CD14-positive monocyte (primary cell): ENCODE results near the gene SH3BGRL2. TPM values are rescaled to one million over a fixed set of nuclear protein-coding genes. Genes with fewer than 3 reads are reported as not detected.

Experiments used
- DNase-seq, 3 donors: peaks; one replicate each; pipeline ENCODE4 v3.0.0-alpha.2; 2011 to 2022
- H2AFZ ChIP-seq: 2 replicates; pipeline ENCODE4 v1.6.0; 2012; ENCODE audit warnings: mild to moderate bottlenecking, low read depth, low read length, inconsistent platforms; ENCODE audit not compliant: insufficient read depth, poor library complexity, severe bottlenecking
- H3K27ac ChIP-seq, 2 donors: 1 replicate in 1 of 2; 2 replicates in 1 of 2; pipeline ENCODE4 v1.5.1; 2012 to 2013; ENCODE audit warnings: low read length in 2 of 2, control low read depth in 1 of 2, inconsistent platforms in 1 of 2, low read depth in 1 of 2, mild to moderate bottlenecking in 1 of 2
- H3K27me3 ChIP-seq, 2 donors: one replicate each; pipeline versions ENCODE4 v1.6.0 to v1.6.1; 2011 to 2013; ENCODE audit warnings: low read length in 2 of 2; ENCODE audit not compliant: control insufficient read depth in 2 of 2, insufficient read depth in 2 of 2
- H3K36me3 ChIP-seq, 2 donors: replicated peaks in 1 of 2; 1 replicate in 1 of 2; 2 replicates in 1 of 2; pipeline versions ENCODE4 v1.5.1 to v1.6.1; 2012 to 2013; ENCODE audit warnings: low read length in 2 of 2, control low read depth in 1 of 2, inconsistent platforms in 1 of 2, mild to moderate bottlenecking in 1 of 2; ENCODE audit not compliant: insufficient read depth in 2 of 2, control insufficient read depth in 1 of 2
- H3K4me1 ChIP-seq, 2 donors: 1 replicate in 1 of 2; 2 replicates in 1 of 2; pipeline versions ENCODE4 v1.5.1 to v1.6.1; 2012 to 2013; ENCODE audit warnings: low read length in 2 of 2, control low read depth in 1 of 2, inconsistent platforms in 1 of 2, mild to moderate bottlenecking in 1 of 2, moderate library complexity in 1 of 2; ENCODE audit not compliant: insufficient read depth in 2 of 2, control insufficient read depth in 1 of 2
- H3K4me2 ChIP-seq: replicated peaks from 2 replicates; pipeline ENCODE3; 2012; ENCODE audit warnings: low read length, moderate library complexity, mild to moderate bottlenecking; ENCODE audit not compliant: poor library complexity, severe bottlenecking; ENCODE audit errors: extremely low read depth
- H3K4me3 ChIP-seq, 3 experiments: fragments of 200-600 bp in 1 of 3; sonication (generic) in 1 of 3; replicated peaks in 1 of 3; 1 replicate in 2 of 3; 2 replicates in 1 of 3; pipeline ENCODE4 v1.5.1; 2011 to 2013; ENCODE audit warnings: low read length in 3 of 3, mild to moderate bottlenecking in 3 of 3, control low read depth in 2 of 3, low read depth in 2 of 3, inconsistent platforms in 1 of 3, moderate library complexity in 1 of 3
- H3K79me2 ChIP-seq: 2 replicates; pipeline ENCODE4 v1.6.0; 2012; ENCODE audit warnings: mild to moderate bottlenecking, control low read depth, inconsistent platforms, low read length, moderate library complexity; ENCODE audit not compliant: insufficient read depth
- H3K9ac ChIP-seq: 2 replicates; pipeline ENCODE4 v1.6.0; 2017; ENCODE audit warnings: low read length, mild to moderate bottlenecking; ENCODE audit not compliant: insufficient read depth, poor library complexity, severe bottlenecking
- H3K9me3 ChIP-seq, 2 donors: replicated peaks in 1 of 2; 1 replicate in 1 of 2; 2 replicates in 1 of 2; pipeline versions ENCODE4 v1.5.1 to v1.6.1; 2012 to 2013; ENCODE audit warnings: low read length in 2 of 2, control low read depth in 1 of 2; ENCODE audit not compliant: control insufficient read depth in 1 of 2, insufficient read depth in 1 of 2
- H4K20me1 ChIP-seq: 2 replicates; pipeline ENCODE4 v1.6.0; 2012; ENCODE audit warnings: mild to moderate bottlenecking, low read length, control low read depth, moderate library complexity; ENCODE audit not compliant: insufficient read depth
- H3K27ac Mint-ChIP-seq, 7 donors: one replicate each; pipeline ENCODE4 v1.8.0; 2020; ENCODE audit warnings: mild to moderate bottlenecking in 7 of 7, mixed read lengths in 7 of 7, moderate library complexity in 6 of 7, inconsistent platforms in 2 of 7
- H3K27me3 Mint-ChIP-seq, 3 donors: one replicate each; pipeline ENCODE4 v1.8.0; 2021 to 2022; ENCODE audit warnings: low read depth in 3 of 3, mild to moderate bottlenecking in 3 of 3, mixed read lengths in 3 of 3, moderate library complexity in 3 of 3, inconsistent platforms in 1 of 3
- H3K36me3 Mint-ChIP-seq, 2 donors: one replicate each; pipeline ENCODE4 v1.8.0; 2020; ENCODE audit warnings: mixed read lengths in 2 of 2, inconsistent platforms in 1 of 2, mild to moderate bottlenecking in 1 of 2
- H3K4me1 Mint-ChIP-seq: one replicate; pipeline ENCODE4 v1.8.0; 2020; ENCODE audit warnings: mild to moderate bottlenecking, mixed read lengths
- H3K4me3 Mint-ChIP-seq, 2 donors: one replicate each; pipeline ENCODE4 v1.8.0; 2020; ENCODE audit warnings: mild to moderate bottlenecking in 2 of 2, mixed read lengths in 2 of 2, moderate library complexity in 1 of 2
- H3K9me3 Mint-ChIP-seq, 7 donors: one replicate each; pipeline ENCODE4 v1.8.0; 2020 to 2022; ENCODE audit warnings: mixed read lengths in 7 of 7, mild to moderate bottlenecking in 6 of 7, moderate library complexity in 6 of 7, inconsistent platforms in 2 of 7
- WGBS: methylation state at CpG from one replicate; pipeline ENCODE4 v1.1.5; 2013; ENCODE audit warnings: missing lambda C conversion rate; ENCODE audit not compliant: insufficient coverage; 5-methylcytosine and 5-hydroxymethylcytosine counted together
- intact Hi-C, 2 donors: fragments of 100-400 bp; cut with micrococcal nuclease; formaldehyde crosslinking; loops; one replicate each; pipeline versions ENCODE4 v1.15.0 to v1.15.1; 2023
- polyA plus RNA-seq, 3 donors: library from polyadenylated mRNA; depleted of rRNA in 1 of 3; unstranded in 2 of 3; stranded (reverse) in 1 of 3; fragments of 300-500 nt in 2 of 3; fragments of >200 nt in 1 of 3; fragmentation: Illumina TruSeq in 2 of 3; gene quantifications; 1 replicate in 2 of 3; 2 replicates in 1 of 3; pipeline ENCODE4 v1.2.3, GENCODE V29; 2012 to 2021
- TF ChIP-seq, protein P1 (sequence below): fragments of 200-600 bp; IDR thresholded peaks from one replicate; pipeline ENCODE4 v1.8.0; 2022; ENCODE audit warnings: antibody characterized with exemption, mild to moderate bottlenecking

Gene SH3BGRL2
- polyA plus RNA-seq, 3 donors = 0.03 to 0.30 (median 0.28) TPM

DNA sequence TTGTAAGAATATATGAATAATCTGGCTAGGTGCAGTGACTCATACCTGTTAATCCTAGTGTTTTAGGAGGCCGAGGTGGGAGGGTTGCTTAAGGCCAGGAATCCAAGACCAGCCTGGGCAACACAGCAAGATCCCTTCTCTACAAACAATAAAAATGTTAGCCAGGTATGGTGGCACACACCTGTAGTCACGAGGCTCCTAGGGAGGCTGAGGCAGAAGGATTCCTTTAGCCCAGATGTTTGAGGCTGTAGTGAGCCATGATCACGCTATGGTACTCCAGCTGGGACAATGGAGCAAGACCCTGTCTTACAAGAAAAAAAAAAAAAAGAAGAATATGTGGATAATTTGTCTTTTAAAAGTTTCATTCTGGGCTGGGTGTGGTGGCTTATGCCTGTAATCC, 75.4 kb downstream of the SH3BGRL2 start:
- no peak for DNase-seq
- no peak overlapping the region for H3K4me3 Mint-ChIP-seq

DNA sequence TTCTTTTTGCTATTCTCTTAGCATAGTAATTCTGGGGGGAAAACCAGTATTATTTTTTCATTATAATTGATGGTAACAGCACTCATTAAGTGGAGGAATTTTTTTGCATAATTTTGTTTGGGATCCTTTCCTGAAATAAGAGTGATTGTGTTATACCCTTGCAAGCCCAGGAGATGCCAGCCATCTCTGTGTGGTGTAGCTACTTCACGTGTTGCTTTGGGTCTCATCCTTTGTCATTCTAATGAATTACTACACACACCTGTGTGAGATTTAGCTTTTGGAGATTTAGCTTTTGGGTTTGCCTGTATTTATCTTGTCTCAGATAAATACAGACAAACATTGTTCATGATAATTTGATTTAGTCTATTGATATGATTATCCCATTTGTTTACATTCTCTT, 76.5 kb downstream of the SH3BGRL2 start:
- H3K36me3 ChIP-seq = no peaks in the 10 kb centered on the region
- H3K4me2 ChIP-seq = no peak overlapping the region
- Mint-ChIP-seq H3K9me3 (no peaks in the 10 kb centered on the region), H3K27ac (no peak overlapping the region), H3K27me3 (peaks cover 0 to 2% (median 0%) of the 10 kb centered on the region in 3 donors), H3K4me1 (no peaks in the 10 kb centered on the region), H3K4me3 (no peak overlapping the region), H3K36me3 (no peaks in the 10 kb centered on the region)
- intact Hi-C loops = no loop called here
- no peaks in the 10 kb centered on the region for H3K27me3 ChIP-seq
- H3K27ac ChIP-seq = no peak overlapping the region
- H3K4me3 ChIP-seq = no peak overlapping the region
- WGBS = no CpG with 5 or more reads among the region's 1 CpG
- H3K9ac ChIP-seq = no peak overlapping the region
- H3K9me3 ChIP-seq = no peaks in the 10 kb centered on the region
- H2AFZ ChIP-seq = no peak overlapping the region
- H3K79me2 ChIP-seq = no peaks in the 10 kb centered on the region
- TF ChIP-seq, protein P1, sequence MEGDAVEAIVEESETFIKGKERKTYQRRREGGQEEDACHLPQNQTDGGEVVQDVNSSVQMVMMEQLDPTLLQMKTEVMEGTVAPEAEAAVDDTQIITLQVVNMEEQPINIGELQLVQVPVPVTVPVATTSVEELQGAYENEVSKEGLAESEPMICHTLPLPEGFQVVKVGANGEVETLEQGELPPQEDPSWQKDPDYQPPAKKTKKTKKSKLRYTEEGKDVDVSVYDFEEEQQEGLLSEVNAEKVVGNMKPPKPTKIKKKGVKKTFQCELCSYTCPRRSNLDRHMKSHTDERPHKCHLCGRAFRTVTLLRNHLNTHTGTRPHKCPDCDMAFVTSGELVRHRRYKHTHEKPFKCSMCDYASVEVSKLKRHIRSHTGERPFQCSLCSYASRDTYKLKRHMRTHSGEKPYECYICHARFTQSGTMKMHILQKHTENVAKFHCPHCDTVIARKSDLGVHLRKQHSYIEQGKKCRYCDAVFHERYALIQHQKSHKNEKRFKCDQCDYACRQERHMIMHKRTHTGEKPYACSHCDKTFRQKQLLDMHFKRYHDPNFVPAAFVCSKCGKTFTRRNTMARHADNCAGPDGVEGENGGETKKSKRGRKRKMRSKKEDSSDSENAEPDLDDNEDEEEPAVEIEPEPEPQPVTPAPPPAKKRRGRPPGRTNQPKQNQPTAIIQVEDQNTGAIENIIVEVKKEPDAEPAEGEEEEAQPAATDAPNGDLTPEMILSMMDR = no peak
- no peaks in the 10 kb centered on the region for H4K20me1 ChIP-seq
- DNase-seq = no peak
- no peaks in the 10 kb centered on the region for H3K4me1 ChIP-seq

More for the DNA sequence above, 75.4 kb downstream of the SH3BGRL2 start:
- H3K36me3 Mint-ChIP-seq = no peaks in the 10 kb centered on the region
- H3K27ac ChIP-seq = no peak overlapping the region
- H3K27me3 ChIP-seq = no peaks in the 10 kb centered on the region
- peaks cover 0 to 2% (median 0%) of the 10 kb centered on the region in 3 donors for H3K27me3 Mint-ChIP-seq
- no peaks in the 10 kb centered on the region for H3K36me3 ChIP-seq
- TF ChIP-seq, protein P1 = no peak
- intact Hi-C loops = no loop called here
- H3K79me2 ChIP-seq = no peaks in the 10 kb centered on the region
- H4K20me1 ChIP-seq = no peaks in the 10 kb centered on the region
- H2AFZ ChIP-seq = no peak overlapping the region
- H3K4me3 ChIP-seq = no peak overlapping the region
- H3K9me3 Mint-ChIP-seq = no peaks in the 10 kb centered on the region
- no CpG with 5 or more reads among the region's 3 CpGs for WGBS
- no peak overlapping the region for H3K27ac Mint-ChIP-seq
- no peaks in the 10 kb centered on the region for H3K9me3 ChIP-seq
- no peak overlapping the region for H3K4me2 ChIP-seq
- H3K4me1 ChIP-seq = no peaks in the 10 kb centered on the region
- no peaks in the 10 kb centered on the region for H3K4me1 Mint-ChIP-seq
- H3K9ac ChIP-seq = no peak overlapping the region
